Omental fat pad (tissue), 4 donors: ENCODE data around the gene FAM98C. TPM values are rescaled to one million over a fixed set of nuclear protein-coding genes. Genes with fewer than 3 reads are reported as not detected.

Experiments
- ATAC-seq: fragments of 150-250 bp; one replicate; pipeline ENCODE4 v1.9.1; 2016; ENCODE audit warnings: mild to moderate bottlenecking, moderate library complexity; ENCODE audit not compliant: low FRiP score
- DNase-seq: peaks from one replicate; pipeline ENCODE4 v3.0.0-alpha.2; 2019; ENCODE audit warnings: low spot score
- total RNA-seq, 4 donors: library from RNA; depleted of rRNA; stranded (reverse); fragments of >200 nt; gene quantifications; one replicate each; pipeline ENCODE4 v1.1.0, GENCODE V29; 2016
- TF ChIP-seq, protein P1 (sequence below), 3 donors: fragments of 450-650 bp; IDR thresholded peaks; one replicate each; pipeline ENCODE4 v1.5.1; 2016 to 2017; ENCODE audit warnings: antibody characterized with exemption in 3 of 3, mild to moderate bottlenecking in 3 of 3, moderate library complexity in 2 of 3

The FAM98C gene
- total RNA-seq, 4 donors from 2014 or later = 7.4 to 22.7 (median 10.6) TPM

DNA sequence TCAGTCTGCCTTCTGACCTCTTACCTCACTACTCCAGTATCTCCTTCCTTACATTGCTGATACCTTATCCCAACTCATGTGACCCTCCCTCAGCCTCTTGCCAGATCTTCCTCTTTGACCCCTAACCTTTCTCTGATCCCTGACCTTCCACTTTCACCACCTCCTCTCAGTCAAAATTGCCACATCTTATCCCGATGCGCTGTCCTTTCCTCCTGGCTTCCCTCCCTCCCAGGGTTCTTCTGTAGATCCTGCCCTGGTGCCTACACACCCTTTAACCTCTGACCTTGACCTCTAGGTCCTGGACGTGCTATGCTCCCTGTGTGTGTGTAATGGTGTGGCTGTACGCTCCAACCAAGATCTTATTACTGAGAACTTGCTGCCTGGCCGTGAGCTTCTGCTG, 54.3 kb downstream of the FAM98C start:
- ATAC-seq (no peak), DNase-seq (no peak)
- TF ChIP-seq, protein P1, sequence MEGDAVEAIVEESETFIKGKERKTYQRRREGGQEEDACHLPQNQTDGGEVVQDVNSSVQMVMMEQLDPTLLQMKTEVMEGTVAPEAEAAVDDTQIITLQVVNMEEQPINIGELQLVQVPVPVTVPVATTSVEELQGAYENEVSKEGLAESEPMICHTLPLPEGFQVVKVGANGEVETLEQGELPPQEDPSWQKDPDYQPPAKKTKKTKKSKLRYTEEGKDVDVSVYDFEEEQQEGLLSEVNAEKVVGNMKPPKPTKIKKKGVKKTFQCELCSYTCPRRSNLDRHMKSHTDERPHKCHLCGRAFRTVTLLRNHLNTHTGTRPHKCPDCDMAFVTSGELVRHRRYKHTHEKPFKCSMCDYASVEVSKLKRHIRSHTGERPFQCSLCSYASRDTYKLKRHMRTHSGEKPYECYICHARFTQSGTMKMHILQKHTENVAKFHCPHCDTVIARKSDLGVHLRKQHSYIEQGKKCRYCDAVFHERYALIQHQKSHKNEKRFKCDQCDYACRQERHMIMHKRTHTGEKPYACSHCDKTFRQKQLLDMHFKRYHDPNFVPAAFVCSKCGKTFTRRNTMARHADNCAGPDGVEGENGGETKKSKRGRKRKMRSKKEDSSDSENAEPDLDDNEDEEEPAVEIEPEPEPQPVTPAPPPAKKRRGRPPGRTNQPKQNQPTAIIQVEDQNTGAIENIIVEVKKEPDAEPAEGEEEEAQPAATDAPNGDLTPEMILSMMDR (IDR thresholded peaks at IDR 0.05) = no peak

DNA sequence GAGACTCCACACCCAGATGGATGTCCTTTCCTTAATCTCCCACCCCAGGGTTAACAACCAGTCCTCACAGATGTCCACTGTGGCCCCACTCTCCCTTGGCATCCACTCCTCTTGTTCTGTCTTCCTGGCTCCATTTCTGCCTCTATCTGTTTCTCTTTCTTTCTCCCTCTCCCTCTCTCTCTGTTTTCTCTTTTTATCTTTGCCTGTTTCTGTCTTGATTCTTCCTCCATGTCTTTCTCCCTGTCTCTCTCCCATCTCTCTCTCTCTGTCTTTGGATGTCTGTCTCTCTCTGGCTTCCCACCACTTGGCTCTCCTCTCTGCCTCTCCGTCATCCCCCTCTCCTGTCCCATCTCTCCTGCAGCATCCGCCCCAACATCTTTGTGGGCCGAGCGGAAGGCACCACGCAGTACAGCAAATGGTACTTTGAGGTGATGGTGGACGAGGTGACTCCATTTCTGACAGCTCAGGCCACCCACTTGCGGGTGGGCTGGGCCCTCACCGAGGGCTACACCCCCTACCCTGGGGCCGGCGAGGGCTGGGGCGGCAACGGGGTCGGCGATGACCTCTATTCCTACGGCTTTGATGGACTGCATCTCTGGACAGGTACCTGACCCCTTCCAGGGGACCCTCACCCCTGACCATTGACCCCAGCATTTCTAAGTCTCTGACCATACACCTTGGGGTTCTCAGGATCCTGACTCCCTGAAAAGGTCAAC, 55.0 kb downstream of the FAM98C start:
- TF ChIP-seq, protein P1 (IDR thresholded peaks at IDR 0.05) = no peak
- no peak for ATAC-seq
- no peak for DNase-seq

Other genes with a start within 250 kb of the FAM98C start
- gene DPF1, start 178.9 kb upstream of the FAM98C start, total RNA-seq = not detected
- gene PPP1R14A, start 146.7 kb upstream of the FAM98C start, total RNA-seq = 100 to 1,000 TPM in 2 of 4 donors, 10 to 100 TPM in 2; 61.8 to 258 (median 118) TPM
- 10 to 100 TPM; 14.3 to 30.6 (median 24.0) TPM for gene SPINT2, start 138.5 kb upstream of the FAM98C start, total RNA-seq
- gene C19orf33, start 98.8 kb upstream of the FAM98C start, total RNA-seq = 10 to 100 TPM; 28.8 to 76.9 (median 47.2) TPM
- gene YIF1B, start 87.1 kb upstream of the FAM98C start, total RNA-seq = 10 to 100 TPM; 26.2 to 52.8 (median 31.4) TPM
- 10 to 100 TPM in 1 of 4 donors, 1 to 10 TPM in 3; 4.1 to 11.4 (median 7.2) TPM for gene KCNK6, start 83.2 kb upstream of the FAM98C start, total RNA-seq
- gene CATSPERG, start 67.3 kb upstream of the FAM98C start, total RNA-seq = 1 to 10 TPM; 2.8 to 6.6 (median 4.3) TPM
- gene PSMD8, start 28.5 kb upstream of the FAM98C start, total RNA-seq = 100 to 1,000 TPM; 177 to 505 (median 425) TPM
- gene GGN, start 15.1 kb upstream of the FAM98C start, total RNA-seq = not detected
- gene SPRED3, start 14.4 kb upstream of the FAM98C start, total RNA-seq = under 1 TPM in 3 of 4 donors, not detected in 1; 0.44 to 0.93 (median 0.84) TPM
- 10 to 100 TPM in 2 of 4 donors, 1 to 10 TPM in 2; 5.8 to 27.6 (median 8.9) TPM for gene RASGRP4, start 23.1 kb downstream of the FAM98C start, total RNA-seq
- 1 to 10 TPM; 1.9 to 3.6 (median 3.3) TPM for gene RYR1, start 30.6 kb downstream of the FAM98C start, total RNA-seq
- 1 to 10 TPM; 1.5 to 3.2 (median 2.7) TPM for gene MAP4K1, start 214.9 kb downstream of the FAM98C start, total RNA-seq
- gene EIF3K, start 216.1 kb downstream of the FAM98C start, total RNA-seq = 100 to 1,000 TPM; 364 to 556 (median 476) TPM
- gene ACTN4, start 244.6 kb downstream of the FAM98C start, total RNA-seq = 100 to 1,000 TPM; 290 to 517 (median 367) TPM